Measurements from ENCODE around the gene MFAP1.

Gene MFAP1

DNA sequence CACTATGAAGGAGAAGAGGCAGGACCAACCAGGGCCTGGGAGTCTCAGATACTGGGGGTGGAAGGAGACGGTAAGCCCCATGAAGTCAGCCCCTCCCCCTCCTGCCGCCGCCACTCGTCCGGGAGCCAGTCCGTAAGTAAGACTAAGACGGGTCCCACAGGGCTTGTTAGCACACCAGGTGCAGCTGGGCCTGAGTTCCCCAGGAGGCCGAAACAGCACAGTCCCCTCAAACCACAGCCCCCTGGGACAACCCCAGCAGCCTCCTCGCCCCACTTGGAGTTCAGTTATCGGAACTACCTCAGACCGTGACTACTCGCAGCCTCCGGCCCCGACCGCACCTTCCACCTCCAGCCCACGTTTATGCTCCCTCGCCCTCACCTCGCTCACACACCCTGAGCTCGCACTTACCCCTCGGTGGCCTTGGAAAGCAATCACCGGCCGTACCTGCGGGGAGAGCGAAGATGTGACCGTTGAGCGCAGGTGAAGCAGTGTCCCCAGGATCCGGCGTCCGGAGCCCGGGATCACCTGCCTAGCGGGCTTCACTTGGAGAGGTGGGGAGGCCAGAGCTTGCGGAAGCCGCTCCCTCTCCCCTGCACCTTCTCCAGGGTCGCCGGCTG is 48.3 kb downstream of the MFAP1 start:
- DNase-seq: peak; percentile 6

DNA sequence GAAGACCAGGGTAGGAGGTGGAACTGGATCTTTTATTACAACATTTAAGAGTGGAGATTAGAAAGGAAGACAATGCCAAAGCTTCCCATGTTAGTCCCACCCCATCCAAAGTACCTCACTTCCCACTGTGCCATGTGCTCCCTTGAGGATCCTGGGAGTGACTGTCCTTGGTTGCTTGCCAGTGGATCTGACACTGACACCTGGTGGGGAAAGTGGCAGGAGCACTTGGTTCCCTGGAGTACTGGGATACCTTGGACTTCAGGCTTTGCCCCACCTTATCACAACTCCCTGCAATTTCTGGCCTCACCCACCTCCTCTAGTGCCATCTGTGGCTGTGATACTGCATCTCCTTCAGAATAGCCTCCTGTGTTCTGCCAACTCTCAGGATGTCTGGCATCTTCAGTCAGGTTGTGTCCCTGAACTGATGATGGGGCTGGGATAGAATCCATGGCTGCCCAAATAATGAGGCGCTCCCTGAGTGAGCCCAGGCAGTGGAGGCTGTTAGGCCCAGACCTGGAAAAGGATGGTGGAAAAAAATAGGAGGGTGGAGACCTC is 49.0 kb downstream of the MFAP1 start:
- DNase-seq: peak; percentile 54

DNA sequence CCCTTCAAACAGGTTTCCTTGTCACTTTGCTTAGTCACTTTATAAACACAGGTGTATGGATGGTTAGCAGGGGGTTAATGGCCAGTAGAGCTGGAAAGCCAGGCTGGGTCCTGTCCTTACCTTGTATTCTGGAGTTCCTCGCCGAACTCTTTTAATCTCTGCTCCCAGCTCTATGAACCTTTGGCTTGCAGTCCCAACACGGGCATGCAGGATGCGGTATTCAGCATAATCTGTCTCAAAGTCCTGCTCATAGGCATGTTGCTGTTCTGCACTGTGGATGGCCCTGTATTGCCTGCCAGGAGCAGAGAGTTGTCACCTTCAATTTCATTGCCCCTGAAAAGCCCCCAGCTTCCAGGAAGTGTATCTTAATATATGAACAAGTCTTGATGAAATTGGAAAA is 50.4 kb downstream of the MFAP1 start:
- no peak for DNase-seq

DNA sequence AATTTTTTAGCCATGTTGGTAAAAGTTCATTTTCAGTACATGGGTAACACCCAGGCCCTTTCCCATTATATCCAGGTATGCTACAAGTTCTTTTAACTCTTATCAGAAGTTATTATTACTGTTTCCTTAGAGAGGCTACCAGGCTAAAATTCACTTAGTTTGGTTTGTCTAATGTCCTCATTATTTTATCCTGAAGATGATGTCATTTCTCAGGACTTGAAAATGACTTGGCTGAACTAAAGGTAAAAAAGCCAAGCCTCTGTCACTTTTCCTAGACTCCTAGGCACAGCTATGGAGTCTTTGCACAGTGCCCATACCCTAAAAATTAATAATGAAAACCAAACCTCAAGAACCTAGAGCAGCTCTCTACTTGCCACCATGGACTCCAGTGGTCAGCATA is 51.9 kb downstream of the MFAP1 start:
- DNase-seq: no peak

DNA sequence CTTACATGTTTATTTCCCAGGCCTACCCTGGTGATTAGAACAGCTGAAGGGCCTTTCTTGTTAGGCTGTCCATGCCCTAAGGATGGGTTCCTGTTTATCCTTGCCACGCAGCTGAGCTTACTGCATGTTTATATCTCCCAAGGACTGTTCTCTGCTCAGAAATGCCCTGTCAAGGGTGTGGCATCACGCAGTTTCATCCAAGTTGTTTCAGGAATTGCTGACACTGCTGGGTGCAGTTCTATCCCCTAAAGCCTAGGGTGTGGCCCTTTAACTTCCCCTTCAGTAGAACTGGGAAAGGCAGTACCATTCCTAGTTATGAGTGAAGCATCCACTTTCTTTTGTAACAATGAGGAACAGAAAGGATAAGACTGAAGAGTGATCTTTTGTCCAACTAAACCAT is 52.7 kb downstream of the MFAP1 start:
- no peak for DNase-seq

DNA sequence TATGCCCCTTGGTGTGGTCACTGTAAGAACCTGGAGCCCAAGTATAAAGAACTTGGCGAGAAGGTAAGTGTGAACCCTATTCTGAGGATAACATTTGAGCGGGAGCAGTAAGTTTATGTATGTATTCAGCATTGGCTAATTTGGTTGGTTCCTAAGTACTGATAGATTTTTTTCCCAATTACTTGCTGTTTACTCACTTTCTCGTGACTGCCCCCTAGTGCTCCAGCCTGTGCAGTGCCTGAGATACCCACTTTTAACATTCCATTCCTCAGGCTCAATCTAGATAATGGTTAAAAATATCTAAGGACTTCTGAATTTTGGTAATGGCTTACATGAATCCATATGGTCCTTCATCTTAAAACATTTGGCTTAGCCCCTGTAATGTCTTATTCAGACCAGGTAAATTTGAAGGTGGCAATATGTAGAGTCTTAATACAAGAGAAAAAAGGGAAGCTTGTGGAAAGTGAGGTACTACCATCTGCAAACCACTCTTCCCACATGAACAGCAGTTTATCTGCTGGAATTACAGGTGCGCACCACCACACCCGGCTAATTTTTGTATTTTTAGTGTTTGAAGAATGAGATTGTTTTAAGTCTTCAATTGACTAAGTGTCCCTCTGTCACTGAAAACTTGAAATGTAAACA is 54.8 kb downstream of the MFAP1 start:
- DNase-seq: peak; percentile 66

DNA sequence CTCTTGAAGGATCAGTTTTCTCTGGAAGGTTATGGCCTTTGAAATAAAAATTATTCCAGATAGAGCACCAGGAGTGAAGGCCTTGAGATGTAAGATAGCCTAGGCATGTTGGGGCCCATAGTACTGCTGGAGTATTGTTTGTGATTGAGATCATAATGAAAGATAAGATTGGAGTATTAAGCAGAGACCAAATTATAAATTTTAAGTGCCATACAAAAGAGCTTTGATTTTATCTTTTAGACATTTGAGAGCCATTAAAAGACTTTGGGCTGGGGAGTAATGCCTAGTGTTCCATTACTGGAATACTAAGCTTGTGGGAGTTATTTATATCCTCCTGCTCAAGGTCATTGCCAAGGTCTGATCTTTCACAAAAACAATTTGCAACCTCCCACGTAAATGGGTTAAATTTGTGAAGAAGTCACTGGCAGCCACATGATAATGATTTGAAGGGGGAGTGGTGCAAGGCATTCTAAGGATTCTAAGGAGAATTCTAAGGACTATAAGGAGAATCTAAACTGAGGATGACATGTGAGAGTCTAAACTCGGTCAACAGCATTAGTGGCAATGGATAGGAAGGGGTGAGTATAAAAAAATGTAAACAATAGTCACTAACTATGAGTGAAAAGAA is 60.6 kb downstream of the MFAP1 start:
- DNase-seq: no peak

DNA sequence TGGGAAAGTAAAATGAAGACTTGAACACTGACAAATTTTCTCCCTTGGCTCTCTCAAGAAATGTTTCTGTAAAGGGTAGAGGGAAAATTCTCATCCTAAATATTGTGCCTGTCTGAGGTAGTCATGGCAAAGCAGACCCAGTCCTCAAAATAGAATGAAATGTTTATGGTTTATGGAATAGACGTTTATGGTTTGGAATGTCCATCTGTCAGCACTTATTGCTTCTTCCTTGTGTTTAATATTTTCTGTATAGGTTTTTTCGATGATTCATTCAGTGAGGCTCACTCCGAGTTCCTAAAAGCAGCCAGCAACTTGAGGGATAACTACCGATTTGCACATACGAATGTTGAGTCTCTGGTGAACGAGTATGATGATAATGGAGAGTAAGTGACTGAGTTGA is 61.7 kb downstream of the MFAP1 start:
- no peak for DNase-seq

Data from EL (cell line).